T-cell (primary cell): ENCODE results near the gene IFT172. TPM values are rescaled to one million over a fixed set of nuclear protein-coding genes. Genes with fewer than 3 reads are reported as not detected.

Source experiments
- ATAC-seq, 4 experiments: fragments of 200-7000 bp in 3 of 4; fragments of 150-1000 bp in 1 of 4; cut with Tn5 transposase; replicated peaks in 1 of 4; 1 replicate in 3 of 4; 2 replicates in 1 of 4; pipeline ENCODE4 v1.10.0; 2021; ENCODE audit warnings: moderate library complexity in 3 of 4, mild to moderate bottlenecking in 2 of 4, moderate number of reproducible peaks in 1 of 4
- CTCF ChIA-PET, 2 donors: fragments of 300-600 bp; sonication (Branson Sonifier 250); formaldehyde crosslinking; loops; one replicate each; lab custom pipeline; 2022; ENCODE audit warnings: antibody characterized with exemption in 2 of 2; lab: Charles Lee
- POLR2A ChIA-PET, 2 donors: fragments of 300-600 bp; sonication (Branson Sonifier 250); formaldehyde crosslinking; loops; one replicate each; lab custom pipeline; 2022; ENCODE audit warnings: antibody characterized with exemption in 2 of 2; lab: Charles Lee
- DNase-seq, 35 experiments: peaks; one replicate each; pipeline versions ENCODE4 v3.0.0 to v3.0.0-alpha.2; 2013 to 2023
- H3K27ac ChIP-seq: one replicate; pipeline ENCODE4 v1.5.1; 2013; ENCODE audit warnings: low read length
- H3K27me3 ChIP-seq, 2 experiments: replicated peaks in 1 of 2; 1 replicate in 1 of 2; 2 replicates in 1 of 2; pipeline versions ENCODE4 v1.6.1 to v1.7.0; 2013; ENCODE audit warnings: low read length in 1 of 2, mixed read lengths in 1 of 2; ENCODE audit not compliant: control insufficient read depth in 2 of 2, insufficient read depth in 2 of 2; ENCODE audit errors: extremely low read depth in 1 of 2
- H3K36me3 ChIP-seq, 2 donors: 1 replicate in 1 of 2; 2 replicates in 1 of 2; pipeline versions ENCODE4 v1.6.1 to v1.7.0; 2013; ENCODE audit warnings: low read length in 1 of 2; ENCODE audit not compliant: control insufficient read depth in 2 of 2, insufficient read depth in 1 of 2; ENCODE audit errors: extremely low read depth in 1 of 2
- H3K4me1 ChIP-seq, 2 experiments: 1 replicate in 1 of 2; 2 replicates in 1 of 2; pipeline versions ENCODE4 v1.6.1 to v1.7.0; 2013; ENCODE audit warnings: low read length in 2 of 2, mixed read lengths in 1 of 2; ENCODE audit not compliant: insufficient read depth in 2 of 2, control insufficient read depth in 1 of 2; ENCODE audit errors: extremely low read depth in 1 of 2
- H3K4me3 ChIP-seq, 2 donors: 1 replicate in 1 of 2; 2 replicates in 1 of 2; pipeline versions ENCODE4 v1.5.1 to v1.7.0; 2013; ENCODE audit warnings: mild to moderate bottlenecking in 2 of 2, low read length in 1 of 2, moderate library complexity in 1 of 2; ENCODE audit not compliant: control insufficient read depth in 1 of 2; ENCODE audit errors: extremely low read depth in 1 of 2
- H3K9me3 ChIP-seq: 2 replicates; pipeline ENCODE4 v1.7.0; 2013
- H3K27ac Mint-ChIP-seq, 2 donors: one replicate each; pipeline ENCODE4 v1.8.0; 2020 to 2021; ENCODE audit warnings: mild to moderate bottlenecking in 2 of 2, mixed read lengths in 2 of 2
- H3K27me3 Mint-ChIP-seq, 2 donors: one replicate each; pipeline ENCODE4 v1.8.0; 2021 to 2022; ENCODE audit warnings: mixed read lengths in 2 of 2
- H3K36me3 Mint-ChIP-seq: one replicate; pipeline ENCODE4 v1.8.0; 2021; ENCODE audit warnings: mixed read lengths
- H3K4me1 Mint-ChIP-seq, 3 donors: one replicate each; pipeline ENCODE4 v1.8.0; 2020 to 2022; ENCODE audit warnings: mixed read lengths in 3 of 3, mild to moderate bottlenecking in 1 of 3
- H3K4me3 Mint-ChIP-seq, 3 donors: one replicate each; pipeline ENCODE4 v1.8.0; 2020 to 2022; ENCODE audit warnings: mild to moderate bottlenecking in 3 of 3, mixed read lengths in 3 of 3, moderate library complexity in 3 of 3
- H3K9me3 Mint-ChIP-seq, 3 donors: one replicate each; pipeline ENCODE4 v1.8.0; 2020 to 2022; ENCODE audit warnings: mixed read lengths in 3 of 3
- WGBS: methylation state at CpG from one replicate; pipeline ENCODE4 v1.1.5; 2013; ENCODE audit warnings: missing lambda C conversion rate; ENCODE audit not compliant: insufficient coverage; 5-methylcytosine and 5-hydroxymethylcytosine counted together
- total RNA-seq, 35 experiments: library from RNA in 6 of 35; stranded (reverse) in 6 of 35; fragments of 120-200 nt in 1 of 35; gene quantifications; one replicate each; pipeline versions ENCODE4 v1.2.1 to v1.2.4 and lab custom pipeline; 2013 to 2026

IFT172 gene
- total RNA-seq, 5 donors from 2014 or later (not counting 1 experiment from before 2014, with no cell fraction given): 14.6 to 25.3 (median 17.3) TPM

- no peak for ATAC-seq
- Mint-ChIP-seq H3K4me1 (no peaks in the 10 kb centered on the region), H3K27me3 (no peaks in the 10 kb centered on the region), H3K36me3 (peaks cover 25% of the 10 kb centered on the region), H3K9me3 (no peaks in the 10 kb centered on the region), H3K27ac (no peak overlapping the region), H3K4me3 (no peak overlapping the region)
- no peaks in the 10 kb centered on the region for H3K4me1 ChIP-seq
- no peaks in the 10 kb centered on the region for H3K9me3 ChIP-seq
- peaks cover 0 to 11% of the 10 kb centered on the region in 2 donors for H3K36me3 ChIP-seq
- CTCF ChIA-PET: no interaction called here
- DNase-seq: no peak
- H3K4me3 ChIP-seq: no peak overlapping the region
- POLR2A ChIA-PET: interaction anchor here in 1 of 2 donors (0.6 kb wide), 1 partner anchor 8 kb away, joined by 3 read pairs; no protein-coding TSS in a partner anchor
- no peaks in the 10 kb centered on the region for H3K27me3 ChIP-seq
- WGBS: 92% methylated on average over 1 of the region's 5 CpGs
- H3K27ac ChIP-seq: no peak overlapping the region
These were observed 17.6 kb downstream of the IFT172 start for GRCh38 chr2:27471961-27472360.

- Histone ChIP-seq H3K27me3 (no peaks in the 10 kb centered on the region), H3K27ac (no peak overlapping the region), H3K4me3 (no peak overlapping the region), H3K4me1 (no peaks in the 10 kb centered on the region), H3K9me3 (no peaks in the 10 kb centered on the region), H3K36me3 (peaks cover 6 to 10% of the 10 kb centered on the region in 2 donors)
- Mint-ChIP-seq H3K9me3 (no peaks in the 10 kb centered on the region), H3K4me1 (no peaks in the 10 kb centered on the region), H3K36me3 (peaks cover 17% of the 10 kb centered on the region), H3K4me3 (no peak overlapping the region), H3K27me3 (no peaks in the 10 kb centered on the region), H3K27ac (no peak overlapping the region)
- no peak for ATAC-seq
- ChIA-PET CTCF (no interaction called here), POLR2A (no interaction called here)
- WGBS: 100% methylated on average over 3 of the region's 7 CpGs
- DNase-seq: no peak
These were observed 25.1 kb downstream of the IFT172 start for GRCh38 chr2:27464443-27464842.

GRCh38 chr2:27461118-27461517 is 28.4 kb downstream of the IFT172 start:
- peaks cover 24% of the 10 kb centered on the region for H3K36me3 Mint-ChIP-seq
- no peaks in the 10 kb centered on the region for H3K9me3 Mint-ChIP-seq
- H3K27me3 ChIP-seq: no peaks in the 10 kb centered on the region
- no peak for DNase-seq
- H3K27ac Mint-ChIP-seq: no peak overlapping the region
- no peaks in the 10 kb centered on the region for H3K4me1 ChIP-seq
- no peaks in the 10 kb centered on the region for H3K27me3 Mint-ChIP-seq
- no peak overlapping the region for H3K27ac ChIP-seq
- H3K9me3 ChIP-seq: no peaks in the 10 kb centered on the region
- 81% methylated on average over 6 of the region's 8 CpGs for WGBS
- ChIA-PET CTCF (no interaction called here), POLR2A (no interaction called here)
- no peaks in the 10 kb centered on the region for H3K4me1 Mint-ChIP-seq
- H3K4me3 ChIP-seq: no peak overlapping the region
- H3K36me3 ChIP-seq: peaks cover 10 to 17% of the 10 kb centered on the region in 2 donors
- H3K4me3 Mint-ChIP-seq: no peak overlapping the region
- ATAC-seq: no peak

- no peaks in the 10 kb centered on the region for H3K9me3 ChIP-seq
- H3K36me3 ChIP-seq: peaks cover 11 to 31% of the 10 kb centered on the region in 2 donors
- no peaks in the 10 kb centered on the region for H3K9me3 Mint-ChIP-seq
- H3K4me1 Mint-ChIP-seq: no peaks in the 10 kb centered on the region
- no peak overlapping the region for H3K4me3 Mint-ChIP-seq
- peaks cover 31% of the 10 kb centered on the region for H3K36me3 Mint-ChIP-seq
- no peak overlapping the region for H3K27ac ChIP-seq
- ATAC-seq (no peak), DNase-seq (no peak)
- no peak overlapping the region for H3K27ac Mint-ChIP-seq
- no peaks in the 10 kb centered on the region for H3K27me3 Mint-ChIP-seq
- H3K27me3 ChIP-seq: no peaks in the 10 kb centered on the region
- WGBS: 98% methylated on average over 5 of the region's 7 CpGs
- ChIA-PET POLR2A (no interaction called here), CTCF (no interaction called here)
- H3K4me1 ChIP-seq: no peaks in the 10 kb centered on the region
- no peak overlapping the region for H3K4me3 ChIP-seq
These were observed 35.6 kb downstream of the IFT172 start for GRCh38 chr2:27453968-27454367.

- Mint-ChIP-seq H3K9me3 (no peaks in the 10 kb centered on the region), H3K36me3 (peaks cover 38% of the 10 kb centered on the region), H3K27me3 (no peaks in the 10 kb centered on the region), H3K4me1 (peaks cover 0 to 3% (median under 1%) of the 10 kb centered on the region in 3 donors), H3K4me3 (no peak overlapping the region), H3K27ac (no peak overlapping the region)
- 100% methylated on average over 1 of the region's 1 CpG for WGBS
- POLR2A ChIA-PET: no interaction called here
- CTCF ChIA-PET: no interaction called here
- Histone ChIP-seq H3K27ac (no peak overlapping the region), H3K27me3 (no peaks in the 10 kb centered on the region), H3K9me3 (no peaks in the 10 kb centered on the region), H3K4me3 (no peak overlapping the region), H3K4me1 (peaks cover 0 to under 1% of the 10 kb centered on the region in 2 experiments), H3K36me3 (peaks cover 15 to 32% of the 10 kb centered on the region in 2 donors)
- DNase-seq (no peak), ATAC-seq (no peak)
These were observed 38.4 kb downstream of the IFT172 start for GRCh38 chr2:27451095-27451494.

- Mint-ChIP-seq H3K36me3 (peaks cover 27% of the 10 kb centered on the region), H3K27ac (no peak overlapping the region), H3K9me3 (no peaks in the 10 kb centered on the region), H3K4me1 (peaks cover 5 to 7% (median 5%) of the 10 kb centered on the region in 3 donors), H3K27me3 (no peaks in the 10 kb centered on the region), H3K4me3 (no peak overlapping the region)
- Histone ChIP-seq H3K27me3 (no peaks in the 10 kb centered on the region), H3K4me1 (peaks cover 0 to 3% of the 10 kb centered on the region in 2 experiments), H3K9me3 (no peaks in the 10 kb centered on the region), H3K27ac (no peak overlapping the region), H3K4me3 (no peak overlapping the region), H3K36me3 (peaks cover 13 to 20% of the 10 kb centered on the region in 2 donors)
- no peak for ATAC-seq
- whole genome bisulfite sequencing: 100% methylated on average over 2 of the region's 3 CpGs
- ChIA-PET POLR2A (interaction anchor here in 1 of 2 donors (1.1 kb wide), 1 partner anchor 57 kb away, joined by 3 read pairs; no protein-coding TSS in a partner anchor), CTCF (no interaction called here)
- no peak for DNase-seq
These were observed 41.2 kb downstream of the IFT172 start for GRCh38 chr2:27448381-27448780.
